ENCODE results near the gene PTPRM.

The PTPRM gene

DNA sequence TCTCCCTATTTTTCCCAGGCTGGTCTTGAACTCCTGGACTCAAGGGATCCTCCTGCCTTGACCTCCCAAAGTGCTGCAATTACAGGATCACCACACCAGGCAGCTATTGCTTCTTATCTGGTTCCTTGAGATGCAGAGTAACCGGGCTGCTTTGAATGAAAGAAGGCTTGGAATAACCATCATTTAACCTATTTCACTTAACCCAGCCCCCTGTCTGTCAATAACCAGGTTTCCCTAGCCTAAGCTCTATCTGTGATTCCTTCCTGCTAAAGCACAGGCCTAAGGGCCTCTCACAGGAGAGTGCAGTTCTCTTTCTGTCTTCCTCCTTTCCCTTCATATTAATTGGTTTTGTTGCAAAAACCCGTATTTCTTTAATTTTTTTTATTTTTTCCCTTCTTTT is 648.6 kb downstream of the PTPRM start:
- DNase-seq, result no peak

GRCh38 chr18:8217051-8217564 is 650.0 kb downstream of the PTPRM start:
- no peak for DNase-seq

- DNase-seq, result no peak
These were observed 651.1 kb downstream of the PTPRM start for GRCh38 chr18:8218197-8218596.

DNA sequence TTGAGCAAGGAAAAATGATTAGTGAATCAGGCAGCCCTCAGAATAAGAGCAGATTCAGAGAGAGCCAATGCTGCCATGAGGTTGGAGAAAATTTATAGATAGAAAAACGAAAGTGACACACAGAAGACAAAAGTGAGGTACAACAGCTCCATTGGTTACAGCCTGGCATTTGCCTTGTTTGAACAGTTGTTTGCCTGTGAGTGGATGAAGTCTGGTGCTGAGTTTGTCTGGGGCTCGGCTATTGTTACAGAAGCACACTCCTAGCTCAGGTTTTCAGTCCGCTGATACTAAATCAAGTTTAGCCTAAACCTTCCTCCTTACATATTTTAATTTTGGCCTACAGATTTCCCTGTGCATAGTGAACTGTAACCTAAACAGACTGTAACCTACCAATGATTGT is 654.3 kb downstream of the PTPRM start:
- DNase-seq, result no peak

DNA sequence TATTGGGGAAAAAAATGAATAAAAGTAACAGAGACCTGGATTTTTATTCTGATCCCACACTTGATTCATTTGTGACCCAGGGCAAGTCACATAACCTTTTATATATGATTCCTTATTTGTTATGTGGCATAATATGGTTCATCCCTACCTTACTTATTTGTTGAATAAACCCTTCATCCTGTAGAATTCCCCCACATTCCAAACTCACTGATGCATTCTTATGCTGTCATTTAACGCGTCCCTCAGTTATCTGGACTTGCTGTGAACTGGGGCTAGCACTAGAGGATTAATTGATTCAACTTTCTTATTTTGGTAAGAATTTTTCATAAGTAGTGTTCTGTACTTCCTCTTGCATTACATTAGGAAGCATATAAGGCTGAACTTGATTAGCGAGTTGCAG is 657.5 kb downstream of the PTPRM start:
- no peak for DNase-seq

- no peak for DNase-seq
These were observed 661.9 kb downstream of the PTPRM start for GRCh38 chr18:8229040-8229439.

DNA sequence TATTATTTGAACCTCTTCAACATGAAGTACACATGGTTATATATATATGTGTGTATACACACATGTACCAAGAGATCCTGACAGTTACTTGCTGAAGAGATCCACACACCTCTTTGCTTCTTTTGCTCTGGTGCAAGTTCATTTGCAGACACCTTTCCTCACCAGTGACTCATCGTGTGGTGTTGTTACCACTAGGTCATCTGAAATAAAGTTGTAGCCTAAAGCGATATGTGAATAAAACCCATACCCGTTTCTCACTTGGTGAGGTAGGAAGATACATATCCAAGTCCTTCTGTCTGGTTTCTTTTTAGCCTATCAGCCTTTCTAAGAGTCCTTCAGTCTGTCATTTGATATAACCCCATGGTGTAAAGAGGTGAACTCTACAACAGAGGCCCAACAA is 662.7 kb downstream of the PTPRM start:
- DNase-seq, result no peak

DNA sequence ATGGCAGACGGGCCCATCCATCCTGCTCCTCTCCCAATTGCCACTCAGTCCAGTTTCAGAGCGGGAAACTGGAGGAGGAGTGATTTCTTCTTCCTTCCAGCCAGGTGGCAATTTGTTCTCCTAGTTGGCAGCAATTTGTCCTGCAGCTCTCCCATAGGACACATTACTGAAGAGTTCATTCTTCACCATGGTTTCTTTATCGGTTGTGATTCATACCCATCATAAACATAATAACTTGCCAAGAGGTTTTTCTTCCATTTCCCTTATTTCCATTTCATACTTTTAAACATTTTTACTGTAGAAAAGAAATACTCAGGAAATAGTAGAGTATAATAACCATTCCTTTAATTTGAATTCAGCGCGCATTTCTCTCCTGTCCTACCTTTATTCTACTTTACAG is 664.2 kb downstream of the PTPRM start:
- DNase-seq, result no peak

DNA sequence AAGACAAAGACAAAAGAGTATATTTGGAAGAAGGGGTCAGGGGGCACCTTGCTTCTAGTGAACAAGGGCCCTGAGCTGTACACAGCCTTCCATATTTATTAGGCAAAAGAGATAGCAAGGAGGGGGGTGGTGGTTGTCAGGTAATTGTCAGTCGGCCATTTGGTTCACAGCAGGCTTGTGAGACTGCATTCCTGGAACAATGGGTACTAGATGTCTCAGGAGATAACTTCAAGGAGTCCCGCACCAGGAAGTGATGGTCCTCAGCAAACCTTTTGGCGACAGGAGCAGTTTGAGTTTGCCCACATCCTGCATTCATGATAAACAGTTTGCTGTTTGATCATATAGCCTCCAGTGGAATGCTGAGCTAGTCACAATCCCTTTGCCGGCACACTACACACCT is 665.7 kb downstream of the PTPRM start:
- no peak for DNase-seq

- DNase-seq, result no peak
These were observed 668.8 kb downstream of the PTPRM start for GRCh38 chr18:8235894-8236293.

GRCh38 chr18:8238507-8238906 is 671.4 kb downstream of the PTPRM start:
- DNase-seq, result no peak

GRCh38 chr18:8241731-8242130 is 674.6 kb downstream of the PTPRM start:
- DNase-seq, result no peak

GRCh38 chr18:8242151-8242696 is 675.1 kb downstream of the PTPRM start:
- no peak for DNase-seq

GRCh38 chr18:8247700-8248099 is 680.6 kb downstream of the PTPRM start:
- DNase-seq, result no peak

DNA sequence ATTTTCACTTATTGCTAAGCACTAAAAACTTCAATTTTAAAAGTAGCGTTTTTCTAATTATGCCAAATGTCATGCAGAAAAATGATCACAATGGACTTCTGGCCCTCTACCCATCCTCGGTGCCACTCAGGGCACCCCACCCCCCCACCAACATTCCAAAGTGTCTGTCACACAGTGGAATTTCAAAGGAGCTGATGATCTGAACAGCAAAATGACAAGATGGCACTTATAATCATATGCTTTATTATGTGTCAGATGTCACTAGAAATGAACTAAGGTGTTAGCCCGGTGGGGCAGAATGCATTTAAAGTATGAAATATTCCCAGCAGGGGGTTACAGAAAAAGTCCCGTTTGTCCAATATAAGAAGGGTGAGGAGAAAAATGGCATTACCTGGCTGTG is 681.5 kb downstream of the PTPRM start:
- DNase-seq, result no peak

- no peak for DNase-seq
These were observed 682.7 kb downstream of the PTPRM start for GRCh38 chr18:8249811-8250210.

- DNase-seq, result no peak
These were observed 685.3 kb downstream of the PTPRM start for GRCh38 chr18:8252371-8252770.

- DNase-seq, result no peak
These were observed 686.8 kb downstream of the PTPRM start for GRCh38 chr18:8253944-8254343.

DNA sequence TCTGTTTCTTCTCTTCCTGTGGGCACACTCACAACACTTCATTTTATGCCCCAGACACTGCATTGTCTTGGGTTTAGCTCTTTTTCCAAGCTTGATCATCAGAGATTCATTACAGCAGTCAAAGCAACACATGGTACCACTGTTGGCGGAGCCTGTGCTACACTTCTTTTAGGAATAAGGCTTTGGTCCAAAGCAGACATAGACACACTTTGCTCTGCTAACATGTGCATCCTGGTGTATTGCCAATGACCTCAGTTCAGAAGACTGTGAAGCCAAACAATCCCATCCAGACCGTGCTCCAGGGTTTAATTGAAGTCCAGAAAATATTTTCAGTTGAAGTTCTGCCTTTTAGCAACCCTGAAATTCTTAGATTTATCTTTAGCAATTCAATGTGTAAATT is 687.5 kb downstream of the PTPRM start:
- no peak for DNase-seq

DNA sequence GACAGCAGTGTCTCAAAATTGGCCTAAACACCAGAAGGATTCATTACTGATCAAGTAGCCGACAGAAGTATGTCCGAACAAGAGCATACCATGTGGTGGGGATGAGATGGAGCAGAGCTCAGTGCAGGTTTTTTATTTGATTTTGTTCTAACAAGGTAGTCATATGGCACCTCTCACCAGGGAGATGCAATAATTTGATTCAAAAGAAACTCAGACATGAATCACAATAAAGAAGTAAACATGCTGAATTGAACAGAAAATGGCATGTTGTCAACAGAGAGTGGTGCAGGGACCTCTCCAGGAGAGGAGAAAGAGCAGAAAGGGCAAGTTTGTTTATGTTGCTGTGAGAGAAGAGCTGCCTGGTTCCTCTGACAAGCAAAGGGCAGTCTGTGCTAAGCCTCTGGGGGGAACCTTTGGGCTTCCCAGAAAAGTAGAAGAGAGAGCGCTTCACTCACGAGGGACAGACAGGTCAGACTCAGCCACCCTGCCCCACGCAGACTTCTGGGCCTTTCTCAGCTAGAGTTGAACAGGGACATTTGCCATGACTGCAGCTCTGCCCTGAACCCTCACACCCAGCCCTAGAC is 690.8 kb downstream of the PTPRM start:
- DNase-seq, result no peak

- no peak for DNase-seq
These were observed 693.2 kb downstream of the PTPRM start for GRCh38 chr18:8260319-8260718.

DNA sequence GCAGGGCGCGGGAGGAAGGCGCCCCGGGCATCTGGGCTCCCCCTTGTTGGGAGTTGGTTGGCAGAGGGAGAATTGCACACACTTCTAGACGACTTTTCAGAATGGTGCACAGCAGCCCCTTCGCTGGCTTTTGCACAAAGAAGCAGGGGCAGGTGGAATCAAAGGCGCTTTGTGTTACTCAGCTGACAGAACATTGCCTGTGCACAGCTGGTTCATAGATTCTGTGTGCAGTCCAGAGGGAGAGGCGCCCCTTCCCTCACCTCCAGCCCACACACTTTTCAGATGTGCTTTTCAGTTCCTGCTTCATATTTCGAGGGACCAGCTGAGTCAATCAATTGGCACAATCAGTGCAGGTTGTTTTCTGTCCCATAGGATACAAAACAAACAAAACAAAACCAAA is 693.7 kb downstream of the PTPRM start:
- DNase-seq, result no peak

DNA sequence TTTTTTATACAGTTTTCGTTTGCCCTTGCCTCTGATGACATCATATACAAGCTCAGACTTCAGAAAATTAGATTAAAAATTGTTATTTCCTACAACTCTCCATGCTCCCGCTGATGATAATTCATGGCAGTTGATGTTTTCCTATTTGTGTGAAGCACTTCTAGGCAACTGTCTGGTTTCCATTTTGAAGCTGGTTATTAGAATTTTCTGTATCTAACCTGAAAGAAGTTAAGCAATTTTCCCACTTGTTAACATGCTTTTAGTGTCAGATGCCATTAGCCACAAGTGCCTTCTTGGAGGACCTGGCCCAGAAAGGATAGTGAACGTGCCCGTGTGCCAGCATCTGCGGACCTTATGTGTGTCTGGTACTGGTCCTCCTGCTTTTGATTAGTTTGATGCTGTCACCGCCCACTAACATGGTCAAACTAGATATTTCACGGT is 694.6 kb downstream of the PTPRM start:
- no peak for DNase-seq

DNA sequence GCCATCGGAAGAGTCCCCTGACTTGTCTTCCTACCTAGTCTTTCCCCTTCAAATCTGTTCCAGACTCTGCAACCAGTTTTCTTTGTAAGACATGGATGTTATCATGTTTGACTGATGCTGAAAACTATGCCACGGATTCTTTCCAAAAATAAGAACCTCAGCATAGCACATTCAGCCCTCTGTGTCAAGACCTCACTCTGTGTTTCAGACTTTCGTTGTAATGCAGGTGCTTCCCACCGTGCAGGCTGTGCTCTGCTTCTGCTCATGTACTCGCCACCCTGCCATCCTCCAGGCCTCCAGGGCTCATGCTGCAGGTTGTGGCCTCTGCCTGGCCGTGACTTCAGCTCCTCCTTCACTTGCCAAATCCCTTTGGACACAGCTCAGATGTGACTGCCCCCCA is 695.1 kb downstream of the PTPRM start:
- no peak for DNase-seq

- no peak for DNase-seq
These were observed 697.0 kb downstream of the PTPRM start for GRCh38 chr18:8264116-8264515.
